Activated effector memory CD4-positive, alpha-beta T cell treated with Interleukin-2 at 50 U/mL for 16 hours (primary cell): Measurements from ENCODE around the gene KCNMA1.

ENCODE experiments used
- DNase-seq: peaks from one replicate; pipeline ENCODE4 v3.0.0-alpha.2; 2020

Gene KCNMA1

GRCh38 chr10:77631241-77631640 lies 6.4 kb downstream of the KCNMA1 start:
- no peak for DNase-seq

GRCh38 chr10:77630507-77630848 lies 7.1 kb downstream of the KCNMA1 start:
- DNase-seq: no peak

GRCh38 chr10:77629775-77630506 lies 7.7 kb downstream of the KCNMA1 start:
- no peak for DNase-seq

GRCh38 chr10:77628906-77629730 lies 8.5 kb downstream of the KCNMA1 start:
- no peak for DNase-seq

- no peak for DNase-seq
Observed at GRCh38 chr10:77626266-77626935, 11.2 kb downstream of the KCNMA1 start.

GRCh38 chr10:77625379-77625778 lies 12.2 kb downstream of the KCNMA1 start:
- no peak for DNase-seq

GRCh38 chr10:77622889-77623291 lies 14.7 kb downstream of the KCNMA1 start:
- no peak for DNase-seq

- no peak for DNase-seq
Observed at GRCh38 chr10:77620731-77621130, 16.9 kb downstream of the KCNMA1 start.

GRCh38 chr10:77619964-77620703 lies 17.5 kb downstream of the KCNMA1 start:
- DNase-seq: no peak

GRCh38 chr10:77618117-77618516 lies 19.5 kb downstream of the KCNMA1 start:
- no peak for DNase-seq

GRCh38 chr10:77616766-77617165 lies 20.8 kb downstream of the KCNMA1 start:
- DNase-seq: no peak

- no peak for DNase-seq
Observed at GRCh38 chr10:77614778-77615625, 22.6 kb downstream of the KCNMA1 start.

- no peak for DNase-seq
Observed at GRCh38 chr10:77613476-77614130, 24.0 kb downstream of the KCNMA1 start.

- no peak for DNase-seq
Observed at GRCh38 chr10:77611670-77612069, 25.9 kb downstream of the KCNMA1 start.

GRCh38 chr10:77611221-77611620 lies 26.4 kb downstream of the KCNMA1 start:
- no peak for DNase-seq

- no peak for DNase-seq
Observed at GRCh38 chr10:77609781-77610272, 27.8 kb downstream of the KCNMA1 start.

- DNase-seq: no peak
Observed at GRCh38 chr10:77608281-77608680, 29.3 kb downstream of the KCNMA1 start.

- DNase-seq: no peak
Observed at GRCh38 chr10:77606751-77607150, 30.9 kb downstream of the KCNMA1 start.

- DNase-seq: no peak
Observed at GRCh38 chr10:77605466-77605865, 32.1 kb downstream of the KCNMA1 start.

- no peak for DNase-seq
Observed at GRCh38 chr10:77604941-77605351, 32.7 kb downstream of the KCNMA1 start.

GRCh38 chr10:77604063-77604462 lies 33.5 kb downstream of the KCNMA1 start:
- no peak for DNase-seq
